Measurements from ENCODE around the gene DCST1. TPM values are rescaled to one million over a fixed set of nuclear protein-coding genes. Genes with fewer than 3 reads are reported as not detected.

DCST1 gene
- total RNA-seq, 1 experiment from 2014 or later: 0.15 TPM

DNA sequence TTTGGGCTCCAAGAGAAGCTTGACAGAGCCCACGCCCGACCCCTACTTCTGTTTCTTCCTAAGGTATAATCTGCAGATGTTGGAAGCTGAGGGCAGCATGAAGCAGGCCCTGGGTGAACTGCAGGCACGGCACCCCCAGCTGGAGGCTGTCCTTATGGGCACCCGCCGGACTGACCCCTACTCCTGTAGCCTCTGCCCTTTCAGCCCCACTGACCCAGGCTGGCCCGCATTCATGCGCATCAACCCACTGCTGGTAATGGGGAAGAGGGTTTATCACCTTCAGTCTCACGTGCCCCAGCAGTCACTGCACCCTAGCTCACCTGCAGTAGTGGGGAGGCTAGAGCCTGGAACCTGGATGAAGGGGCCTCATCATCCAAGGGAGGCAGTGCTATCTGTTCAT lies 43.3 kb upstream of the DCST1 start:
- H3K27ac Mint-ChIP-seq: no peak overlapping the region; the same call in 1 of the 2 replicates
- no peak for ATAC-seq
- peaks cover 26% of the 10 kb centered on the region for H3K36me3 Mint-ChIP-seq
- TF ChIP-seq ZNF219 (CRISPR knock-in tag; IDR thresholded peaks at IDR 0.05; ENCODE audit: borderline replicate concordance) (no peak), NR3C1 (CRISPR knock-in tag; conservative IDR thresholded peaks at IDR 0.05; ENCODE audit: low read depth) (no peak), ETV6 (CRISPR knock-in tag; IDR thresholded peaks at IDR 0.05) (no peak), ZNF232 (CRISPR knock-in tag; IDR thresholded peaks at IDR 0.05) (no peak), ZNF263 (CRISPR knock-in tag; IDR thresholded peaks at IDR 0.05; ENCODE audit: low read depth) (no peak), NR2C2 (CRISPR knock-in tag; IDR thresholded peaks at IDR 0.05) (no peak)
- TF ChIP-seq, protein P1, sequence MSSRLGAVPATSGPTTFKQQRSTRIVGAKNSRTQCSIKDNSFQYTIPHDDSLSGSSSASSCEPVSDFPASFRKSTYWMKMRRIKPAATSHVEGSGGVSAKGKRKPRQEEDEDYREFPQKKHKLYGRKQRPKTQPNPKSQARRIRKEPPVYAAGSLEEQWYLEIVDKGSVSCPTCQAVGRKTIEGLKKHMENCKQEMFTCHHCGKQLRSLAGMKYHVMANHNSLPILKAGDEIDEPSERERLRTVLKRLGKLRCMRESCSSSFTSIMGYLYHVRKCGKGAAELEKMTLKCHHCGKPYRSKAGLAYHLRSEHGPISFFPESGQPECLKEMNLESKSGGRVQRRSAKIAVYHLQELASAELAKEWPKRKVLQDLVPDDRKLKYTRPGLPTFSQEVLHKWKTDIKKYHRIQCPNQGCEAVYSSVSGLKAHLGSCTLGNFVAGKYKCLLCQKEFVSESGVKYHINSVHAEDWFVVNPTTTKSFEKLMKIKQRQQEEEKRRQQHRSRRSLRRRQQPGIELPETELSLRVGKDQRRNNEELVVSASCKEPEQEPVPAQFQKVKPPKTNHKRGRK (CRISPR knock-in tag; IDR thresholded peaks at IDR 0.05; ENCODE audit: borderline replicate concordance): no peak
- TF ChIP-seq, protein P2, sequence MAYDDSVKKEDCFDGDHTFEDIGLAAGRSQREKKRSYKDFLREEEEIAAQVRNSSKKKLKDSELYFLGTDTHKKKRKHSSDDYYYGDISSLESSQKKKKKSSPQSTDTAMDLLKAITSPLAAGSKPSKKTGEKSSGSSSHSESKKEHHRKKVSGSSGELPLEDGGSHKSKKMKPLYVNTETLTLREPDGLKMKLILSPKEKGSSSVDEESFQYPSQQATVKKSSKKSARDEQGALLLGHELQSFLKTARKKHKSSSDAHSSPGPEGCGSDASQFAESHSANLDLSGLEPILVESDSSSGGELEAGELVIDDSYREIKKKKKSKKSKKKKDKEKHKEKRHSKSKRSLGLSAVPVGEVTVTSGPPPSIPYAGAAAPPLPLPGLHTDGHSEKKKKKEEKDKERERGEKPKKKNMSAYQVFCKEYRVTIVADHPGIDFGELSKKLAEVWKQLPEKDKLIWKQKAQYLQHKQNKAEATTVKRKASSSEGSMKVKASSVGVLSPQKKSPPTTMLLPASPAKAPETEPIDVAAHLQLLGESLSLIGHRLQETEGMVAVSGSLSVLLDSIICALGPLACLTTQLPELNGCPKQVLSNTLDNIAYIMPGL (CRISPR knock-in tag; IDR thresholded peaks at IDR 0.05): no peak
- TF ChIP-seq, protein P3, sequence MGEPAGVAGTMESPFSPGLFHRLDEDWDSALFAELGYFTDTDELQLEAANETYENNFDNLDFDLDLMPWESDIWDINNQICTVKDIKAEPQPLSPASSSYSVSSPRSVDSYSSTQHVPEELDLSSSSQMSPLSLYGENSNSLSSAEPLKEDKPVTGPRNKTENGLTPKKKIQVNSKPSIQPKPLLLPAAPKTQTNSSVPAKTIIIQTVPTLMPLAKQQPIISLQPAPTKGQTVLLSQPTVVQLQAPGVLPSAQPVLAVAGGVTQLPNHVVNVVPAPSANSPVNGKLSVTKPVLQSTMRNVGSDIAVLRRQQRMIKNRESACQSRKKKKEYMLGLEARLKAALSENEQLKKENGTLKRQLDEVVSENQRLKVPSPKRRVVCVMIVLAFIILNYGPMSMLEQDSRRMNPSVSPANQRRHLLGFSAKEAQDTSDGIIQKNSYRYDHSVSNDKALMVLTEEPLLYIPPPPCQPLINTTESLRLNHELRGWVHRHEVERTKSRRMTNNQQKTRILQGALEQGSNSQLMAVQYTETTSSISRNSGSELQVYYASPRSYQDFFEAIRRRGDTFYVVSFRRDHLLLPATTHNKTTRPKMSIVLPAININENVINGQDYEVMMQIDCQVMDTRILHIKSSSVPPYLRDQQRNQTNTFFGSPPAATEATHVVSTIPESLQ (CRISPR knock-in tag; IDR thresholded peaks at IDR 0.05): no peak
- TF ChIP-seq, protein P4, sequence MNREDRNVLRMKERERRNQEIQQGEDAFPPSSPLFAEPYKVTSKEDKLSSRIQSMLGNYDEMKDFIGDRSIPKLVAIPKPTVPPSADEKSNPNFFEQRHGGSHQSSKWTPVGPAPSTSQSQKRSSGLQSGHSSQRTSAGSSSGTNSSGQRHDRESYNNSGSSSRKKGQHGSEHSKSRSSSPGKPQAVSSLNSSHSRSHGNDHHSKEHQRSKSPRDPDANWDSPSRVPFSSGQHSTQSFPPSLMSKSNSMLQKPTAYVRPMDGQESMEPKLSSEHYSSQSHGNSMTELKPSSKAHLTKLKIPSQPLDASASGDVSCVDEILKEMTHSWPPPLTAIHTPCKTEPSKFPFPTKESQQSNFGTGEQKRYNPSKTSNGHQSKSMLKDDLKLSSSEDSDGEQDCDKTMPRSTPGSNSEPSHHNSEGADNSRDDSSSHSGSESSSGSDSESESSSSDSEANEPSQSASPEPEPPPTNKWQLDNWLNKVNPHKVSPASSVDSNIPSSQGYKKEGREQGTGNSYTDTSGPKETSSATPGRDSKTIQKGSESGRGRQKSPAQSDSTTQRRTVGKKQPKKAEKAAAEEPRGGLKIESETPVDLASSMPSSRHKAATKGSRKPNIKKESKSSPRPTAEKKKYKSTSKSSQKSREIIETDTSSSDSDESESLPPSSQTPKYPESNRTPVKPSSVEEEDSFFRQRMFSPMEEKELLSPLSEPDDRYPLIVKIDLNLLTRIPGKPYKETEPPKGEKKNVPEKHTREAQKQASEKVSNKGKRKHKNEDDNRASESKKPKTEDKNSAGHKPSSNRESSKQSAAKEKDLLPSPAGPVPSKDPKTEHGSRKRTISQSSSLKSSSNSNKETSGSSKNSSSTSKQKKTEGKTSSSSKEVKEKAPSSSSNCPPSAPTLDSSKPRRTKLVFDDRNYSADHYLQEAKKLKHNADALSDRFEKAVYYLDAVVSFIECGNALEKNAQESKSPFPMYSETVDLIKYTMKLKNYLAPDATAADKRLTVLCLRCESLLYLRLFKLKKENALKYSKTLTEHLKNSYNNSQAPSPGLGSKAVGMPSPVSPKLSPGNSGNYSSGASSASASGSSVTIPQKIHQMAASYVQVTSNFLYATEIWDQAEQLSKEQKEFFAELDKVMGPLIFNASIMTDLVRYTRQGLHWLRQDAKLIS (CRISPR knock-in tag; IDR thresholded peaks at IDR 0.05; ENCODE audit: borderline replicate concordance): no peak
- TF ChIP-seq, protein P5, sequence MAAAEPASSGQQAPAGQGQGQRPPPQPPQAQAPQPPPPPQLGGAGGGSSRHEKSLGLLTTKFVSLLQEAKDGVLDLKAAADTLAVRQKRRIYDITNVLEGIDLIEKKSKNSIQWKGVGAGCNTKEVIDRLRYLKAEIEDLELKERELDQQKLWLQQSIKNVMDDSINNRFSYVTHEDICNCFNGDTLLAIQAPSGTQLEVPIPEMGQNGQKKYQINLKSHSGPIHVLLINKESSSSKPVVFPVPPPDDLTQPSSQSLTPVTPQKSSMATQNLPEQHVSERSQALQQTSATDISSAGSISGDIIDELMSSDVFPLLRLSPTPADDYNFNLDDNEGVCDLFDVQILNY (CRISPR knock-in tag; IDR thresholded peaks at IDR 0.05): no peak
- CTCF ChIA-PET: interaction anchor here (0.8 kb wide), 1 partner anchor 9 kb away, joined by 5 read pairs; no protein-coding TSS in a partner anchor
- no peak overlapping the region for H3K4me3 Mint-ChIP-seq
- no peaks in the 10 kb centered on the region; the same call in 1 of the 2 replicates for H3K27me3 Mint-ChIP-seq (ENCODE audit: low read depth)
- POLR2A ChIA-PET: interaction anchor here (1.2 kb wide), 1 partner anchor 34 kb away, joined by 3 read pairs; the partner anchor contains the start of gene PBXIP1
- H3K4me1 Mint-ChIP-seq: peaks cover 10% of the 10 kb centered on the region; the same call in 1 of the 2 replicates
- H3K9me3 Mint-ChIP-seq: no peaks in the 10 kb centered on the region
- DNase-seq (ENCODE audit: low spot score): no peak

DNA sequence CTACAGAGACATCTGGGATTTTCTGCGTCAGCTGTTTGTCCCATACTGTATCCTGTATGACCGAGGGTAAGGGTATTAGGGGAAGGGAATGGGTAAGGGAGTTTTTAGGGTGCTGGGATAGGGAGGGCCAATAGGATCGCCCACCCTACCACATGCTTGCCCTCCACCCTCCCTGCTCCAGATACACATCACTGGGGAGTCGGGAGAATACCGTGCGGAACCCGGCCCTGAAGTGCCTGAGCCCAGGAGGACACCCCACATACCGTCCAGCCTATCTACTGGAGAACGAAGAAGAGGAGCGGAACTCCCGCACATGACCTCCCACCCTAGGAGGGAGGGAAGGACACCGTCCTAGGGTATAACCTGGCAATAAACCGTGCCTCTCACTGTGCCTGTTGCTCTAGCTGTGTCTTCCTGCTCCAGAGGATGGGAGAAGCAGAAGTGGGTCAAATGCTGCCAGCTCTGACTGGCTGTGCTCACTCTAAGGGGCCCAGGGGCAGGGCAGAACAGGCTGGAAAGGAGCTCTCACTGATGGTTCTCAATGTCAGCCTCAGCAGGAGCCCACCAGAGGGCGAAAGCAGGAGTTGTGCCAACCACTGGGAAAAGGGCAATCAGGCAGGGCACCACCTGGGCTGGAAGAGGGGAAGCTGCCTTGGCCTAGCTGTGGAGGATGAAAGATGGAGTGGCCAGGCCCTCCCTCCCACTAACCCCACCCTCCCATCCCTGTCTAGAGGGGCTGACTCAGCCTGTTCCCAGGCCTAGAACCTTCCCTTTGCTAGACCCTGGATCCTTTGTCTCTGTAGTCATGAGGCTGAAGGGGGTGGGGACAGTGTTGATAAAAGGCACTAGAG lies 40.7 kb upstream of the DCST1 start:
- ChIA-PET POLR2A (interaction anchor here (0.5 to 13.0 kb wide), 6 partner anchors 9 to 88 kb away, joined by 3 to 176 read pairs (median 4); partner anchors contain the start of genes CKS1B, FLAD1 and SHC1), CTCF (interaction anchor here (0.5 to 10.3 kb wide), 23 partner anchors 9 to 180 kb away, joined by 3 to 176 read pairs (median 5); partner anchors contain the start of genes ADAM15, FLAD1, KRTCAP2 and PBXIP1)
- no peak overlapping the region for H3K4me3 Mint-ChIP-seq

More for the DNA sequence above, 40.7 kb upstream of the DCST1 start:
- H3K9me3 Mint-ChIP-seq: no peaks in the 10 kb centered on the region
- peaks cover 11% of the 10 kb centered on the region; the same call in 1 of the 2 replicates for H3K4me1 Mint-ChIP-seq
- no peaks in the 10 kb centered on the region; the same call in 1 of the 2 replicates for H3K27me3 Mint-ChIP-seq (ENCODE audit: low read depth)
- H3K36me3 Mint-ChIP-seq: peaks cover 19% of the 10 kb centered on the region
- peak overlapping the region; percentile 70 for H3K27ac Mint-ChIP-seq
- ATAC-seq: peak; percentile 56
- no peak for DNase-seq (ENCODE audit: low spot score)
- no peak for TF ChIP-seq TP53 (CRISPR knock-in tag; IDR thresholded peaks at IDR 0.05)
- no peak for TF ChIP-seq ZNF396 (CRISPR knock-in tag; IDR thresholded peaks at IDR 0.05; ENCODE audit: borderline replicate concordance)
